ENCODE measurements around the gene HAPLN3.

The HAPLN3 gene

DNA sequence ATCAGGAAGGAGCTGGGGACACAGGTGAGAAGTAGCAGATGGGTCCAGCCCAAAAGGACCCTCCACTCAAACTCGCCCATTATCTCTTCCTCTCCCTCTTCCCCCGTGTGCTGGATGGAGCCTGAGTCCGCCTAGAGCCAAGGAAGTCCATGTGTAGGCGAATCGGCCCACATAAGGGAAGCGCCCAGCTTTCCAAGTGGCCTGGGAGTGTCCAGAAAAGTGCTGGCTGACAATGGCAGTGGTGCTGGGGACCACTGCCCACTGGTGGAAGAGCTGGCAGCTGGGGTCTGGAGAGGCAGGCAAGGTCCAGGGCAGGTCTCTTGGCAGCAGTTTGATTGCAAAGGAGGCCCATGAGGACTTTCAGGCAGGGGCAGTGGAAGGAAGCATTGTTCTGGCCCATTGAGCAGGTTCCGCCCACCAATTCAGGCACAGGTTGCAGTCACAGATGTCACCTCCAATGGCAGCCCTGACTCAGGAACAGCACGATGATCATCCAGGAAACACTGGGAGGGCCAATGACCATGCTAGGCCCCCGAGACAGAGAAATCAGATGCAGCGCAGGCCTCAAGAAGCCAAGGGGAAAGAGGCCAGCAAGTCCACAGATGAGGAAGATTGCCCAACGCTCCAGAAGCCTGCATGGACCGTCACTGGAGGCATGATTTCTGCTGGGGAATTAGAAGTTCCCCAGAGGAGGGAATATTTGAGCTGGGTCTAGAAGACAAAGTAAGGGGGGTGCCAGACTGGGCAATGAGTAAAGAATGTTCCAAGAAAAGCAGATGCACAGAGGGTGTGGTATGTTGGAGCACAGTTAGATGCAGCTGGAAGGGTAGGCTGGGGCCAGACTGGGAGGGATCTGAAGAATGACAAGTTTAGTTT is 14.8 kb upstream of the HAPLN3 start:
- no peak for DNase-seq (ENCODE audit: low read depth in 2 of 2)

DNA sequence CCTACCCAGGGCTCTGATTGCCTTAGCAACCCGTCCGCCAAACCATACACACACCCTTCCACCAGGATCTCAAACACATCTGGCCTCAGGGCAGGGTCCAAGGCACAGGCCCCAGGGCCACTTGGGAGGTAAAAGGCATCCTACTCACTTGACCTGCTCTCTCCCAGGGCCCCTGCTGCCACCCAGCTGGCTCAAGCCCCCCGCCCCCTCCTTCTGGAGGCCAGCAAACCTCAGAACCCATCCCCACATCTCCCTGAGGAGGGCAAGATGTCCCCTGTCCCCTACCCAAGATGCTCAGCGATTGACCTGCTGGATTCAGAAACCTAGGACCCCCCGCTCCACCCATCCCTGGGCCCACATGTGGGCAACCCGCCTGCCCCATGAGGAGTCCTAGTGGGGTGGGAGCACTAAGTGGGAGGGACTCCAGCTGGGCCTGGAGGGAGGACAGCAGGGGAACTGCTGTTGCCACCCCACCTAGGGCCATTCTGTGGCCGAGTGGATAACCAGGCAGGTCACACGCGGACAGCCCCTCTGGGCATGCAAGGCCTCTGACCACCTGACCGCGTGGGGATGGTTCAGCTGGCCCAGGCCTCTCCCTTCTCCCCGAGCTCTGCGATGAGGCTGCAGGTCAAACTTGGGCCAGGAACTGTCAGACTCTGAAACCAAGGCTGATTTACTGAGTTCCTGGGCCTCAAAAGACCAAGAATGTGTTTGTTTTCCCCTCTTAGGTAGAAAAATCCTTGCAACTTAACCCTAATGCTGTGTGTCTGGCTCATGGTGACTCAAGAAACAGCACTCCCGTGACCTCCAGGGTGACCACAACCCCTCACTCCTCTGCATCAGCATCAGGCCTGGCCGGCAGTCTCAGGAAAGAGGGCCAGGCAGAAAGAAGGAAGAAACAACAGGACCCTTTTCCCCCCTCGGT is 13.6 kb upstream of the HAPLN3 start:
- no peak for DNase-seq (ENCODE audit: low read depth in 2 of 2)

DNA sequence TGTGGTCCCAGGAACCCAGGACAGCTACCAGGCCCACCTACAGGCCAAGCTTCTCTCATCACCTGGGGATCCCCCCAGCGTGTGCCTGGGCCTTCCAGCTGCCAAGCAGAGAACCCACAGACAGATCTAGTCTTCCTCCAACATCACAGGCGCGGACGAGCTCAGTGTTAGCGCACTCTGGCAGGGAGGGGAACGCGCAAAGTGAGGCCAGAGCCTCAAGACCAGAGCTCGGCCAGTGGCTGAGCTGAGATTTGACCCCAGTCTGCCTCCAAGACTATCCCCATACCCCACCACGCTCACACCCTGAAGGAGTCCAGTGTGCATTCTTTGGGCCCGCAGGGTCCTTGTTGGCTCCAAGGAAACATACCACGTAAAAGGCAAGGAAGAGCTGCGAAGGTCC is 12.8 kb upstream of the HAPLN3 start:
- no peak for DNase-seq (ENCODE audit: low read depth in 2 of 2)

DNA sequence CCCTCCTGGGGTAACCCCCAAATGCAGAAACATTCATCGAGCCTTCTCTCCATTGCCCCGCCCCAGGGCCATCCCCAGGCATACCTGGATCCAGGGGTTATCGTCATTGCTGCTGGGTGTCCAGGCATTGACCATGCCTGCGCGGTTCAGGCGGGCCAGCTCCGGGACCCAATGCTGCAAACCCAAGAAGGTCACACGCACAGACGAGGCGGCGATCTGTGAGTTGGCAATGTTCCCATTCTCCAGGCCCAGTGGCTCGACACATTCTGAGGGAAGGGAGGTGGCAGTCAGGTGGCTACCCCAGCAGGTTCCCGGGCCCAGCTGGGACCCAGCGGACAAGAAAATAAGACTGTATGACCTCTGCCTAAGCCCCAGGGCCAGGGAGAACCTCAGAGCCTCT is 11.8 kb upstream of the HAPLN3 start:
- no peak for DNase-seq (ENCODE audit: low read depth in 2 of 2)

DNA sequence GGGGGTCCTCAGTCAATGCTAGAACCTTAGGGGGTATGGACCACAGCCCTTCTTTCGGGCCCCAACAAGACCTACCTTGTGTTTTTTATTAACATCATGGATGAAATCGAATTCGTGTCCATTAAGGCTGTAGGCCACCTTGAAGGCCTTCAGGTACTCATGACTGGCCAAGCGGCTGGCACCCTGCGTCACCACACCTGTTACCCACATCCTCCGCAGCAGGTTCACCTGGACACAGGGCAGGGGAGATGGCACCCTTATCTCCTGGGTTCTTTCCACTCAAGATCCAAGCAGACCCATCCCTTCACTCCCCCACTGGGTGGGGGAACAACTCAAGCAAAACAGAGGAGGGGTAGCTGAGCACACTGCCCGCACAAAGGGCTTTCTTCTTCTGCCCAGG is 11.2 kb upstream of the HAPLN3 start:
- DNase-seq (ENCODE audit: low read depth in 2 of 2): no peak

DNA sequence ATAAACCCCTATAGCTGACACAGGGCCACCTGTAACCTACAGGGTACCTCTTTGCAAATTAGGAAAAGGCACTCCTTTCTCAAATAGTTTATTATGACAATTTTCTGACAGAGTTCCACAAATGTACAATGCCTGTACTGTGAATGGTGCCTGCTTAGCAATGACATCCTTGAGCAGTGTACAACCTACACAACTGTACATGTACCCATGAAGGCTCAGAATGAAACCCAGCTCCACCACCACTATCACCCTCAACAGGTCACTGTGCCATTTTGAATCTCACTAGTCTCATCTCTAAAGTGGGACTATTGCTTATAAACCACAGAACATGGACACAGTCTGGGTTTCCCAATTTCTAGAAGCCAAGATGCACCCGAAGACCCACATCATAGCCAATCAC is 10.8 kb upstream of the HAPLN3 start:
- DNase-seq (ENCODE audit: low read depth in 2 of 2): no peak

DNA sequence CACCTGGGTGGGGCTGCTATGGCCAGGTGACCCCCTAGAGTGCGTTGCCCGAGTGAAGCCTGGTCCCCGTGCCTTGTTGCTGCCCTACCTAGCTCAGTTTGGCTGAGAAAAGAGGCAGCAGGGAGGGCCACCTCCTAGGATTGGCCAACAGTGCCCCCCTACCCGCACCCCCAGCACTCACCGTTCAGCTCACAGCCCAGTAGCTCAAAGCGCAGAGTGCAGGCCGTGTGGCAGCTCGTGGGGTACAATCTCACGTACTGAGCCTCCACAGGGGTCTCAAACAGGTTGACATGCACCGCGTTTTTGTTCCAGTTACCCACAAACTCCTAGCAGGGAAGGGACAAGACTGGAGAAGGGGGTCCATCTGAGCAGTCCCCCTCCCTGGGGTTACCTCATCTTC is 10.2 kb upstream of the HAPLN3 start:
- DNase-seq (ENCODE audit: low read depth in 2 of 2): no peak

DNA sequence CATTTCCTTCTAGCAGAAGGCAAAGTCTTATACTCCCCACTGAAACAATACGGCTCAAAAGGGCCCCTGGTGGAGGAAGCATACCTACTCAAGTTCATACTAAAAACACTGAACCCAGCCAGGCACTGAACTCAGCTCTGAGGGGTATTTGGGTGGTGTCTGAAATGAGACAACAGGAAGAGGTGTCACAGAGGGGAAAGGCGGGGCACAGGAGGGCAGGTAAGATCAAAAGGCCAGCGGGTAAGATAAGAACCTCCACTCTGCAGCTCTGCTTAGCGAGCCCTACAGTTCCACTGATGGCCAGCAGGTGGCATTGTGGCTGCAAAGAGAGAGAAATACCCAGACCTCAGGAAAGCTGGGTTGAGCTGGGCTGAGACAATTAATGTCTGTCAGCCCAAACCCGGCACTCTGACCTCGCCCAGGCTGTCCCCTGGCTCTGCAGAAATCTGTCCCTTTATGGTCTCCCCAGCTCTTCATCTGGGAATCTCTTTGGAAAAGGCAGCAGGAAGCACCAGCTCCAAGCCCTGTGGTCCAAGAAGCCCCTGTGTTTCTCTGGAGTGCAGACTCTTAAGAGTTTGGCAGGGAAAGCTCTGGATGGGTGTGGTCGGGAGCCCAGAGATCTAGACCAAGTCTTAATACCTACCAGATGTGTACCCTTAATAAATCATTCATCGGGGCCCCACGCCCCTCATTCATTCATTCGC is 9.4 kb upstream of the HAPLN3 start:
- peak; percentile 82 to 84 for DNase-seq (ENCODE audit: low read depth in 2 of 2)

DNA sequence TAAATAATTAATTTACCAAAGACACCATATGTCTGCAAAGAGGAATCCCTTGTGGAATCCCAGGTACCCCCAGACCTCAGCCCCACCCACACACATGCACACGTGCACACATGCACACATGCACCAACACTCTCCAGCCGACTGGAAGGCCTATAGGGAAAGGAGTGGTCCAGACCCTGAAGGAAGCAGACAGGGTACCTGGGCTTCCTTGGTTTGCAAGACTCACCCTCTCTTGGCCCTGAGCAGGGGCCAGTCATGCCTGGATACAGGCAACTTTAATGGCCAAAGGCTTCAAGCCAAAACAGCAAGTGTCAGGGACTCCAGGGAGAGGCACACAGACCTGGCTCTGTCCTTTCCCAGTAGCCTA is 8.9 kb upstream of the HAPLN3 start:
- DNase-seq (ENCODE audit: low read depth in 2 of 2): no peak

DNA sequence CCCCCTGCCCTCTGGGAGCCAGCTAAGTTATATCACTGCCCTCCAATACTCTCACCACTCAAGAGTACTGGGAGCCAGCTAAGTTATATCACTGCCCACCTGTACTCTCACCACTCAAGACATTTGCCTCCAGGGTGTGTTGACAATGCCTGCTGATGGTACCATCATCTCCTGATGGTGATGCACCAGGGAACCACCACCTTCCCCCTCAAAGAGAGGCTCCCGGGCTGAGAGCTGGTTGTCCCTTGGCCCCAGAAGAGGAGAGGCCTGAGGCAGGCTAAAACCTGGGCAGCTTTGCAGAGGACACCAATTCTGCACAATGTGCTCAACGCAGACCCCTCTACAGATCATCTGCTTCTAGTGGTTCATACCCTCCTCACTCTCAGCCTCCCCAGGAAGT is 7.5 kb upstream of the HAPLN3 start:
- DNase-seq (ENCODE audit: low read depth in 2 of 2): no peak

DNA sequence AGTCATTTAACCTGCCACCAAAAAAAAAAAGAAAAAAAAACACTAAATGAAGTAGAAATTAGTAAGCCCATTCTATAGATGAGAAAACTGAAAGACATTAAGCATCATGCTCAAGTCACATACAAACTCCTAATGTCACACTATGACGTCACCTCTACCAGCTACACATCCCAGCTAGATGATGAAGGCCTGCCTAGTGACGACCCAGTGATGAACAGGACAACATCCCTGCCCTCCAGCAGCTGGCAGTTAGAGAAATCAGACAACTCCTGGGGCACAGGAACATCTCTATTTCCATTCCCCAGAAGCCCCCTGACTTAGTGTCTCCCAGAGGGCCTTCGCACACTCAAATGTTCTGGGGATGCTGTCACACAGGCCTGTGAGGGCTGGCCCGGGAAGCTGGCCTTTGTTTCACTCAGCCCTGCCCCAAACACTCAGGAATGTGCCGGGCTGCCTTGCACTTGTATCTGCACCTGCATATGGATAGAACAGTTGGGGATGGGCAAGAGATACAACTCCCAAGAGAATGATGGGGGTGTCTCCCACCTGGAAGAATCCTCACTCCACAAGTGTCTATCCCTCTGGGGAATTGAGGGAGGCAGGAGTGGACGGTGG is 7.0 kb upstream of the HAPLN3 start:
- DNase-seq (ENCODE audit: low read depth in 2 of 2): no peak

DNA sequence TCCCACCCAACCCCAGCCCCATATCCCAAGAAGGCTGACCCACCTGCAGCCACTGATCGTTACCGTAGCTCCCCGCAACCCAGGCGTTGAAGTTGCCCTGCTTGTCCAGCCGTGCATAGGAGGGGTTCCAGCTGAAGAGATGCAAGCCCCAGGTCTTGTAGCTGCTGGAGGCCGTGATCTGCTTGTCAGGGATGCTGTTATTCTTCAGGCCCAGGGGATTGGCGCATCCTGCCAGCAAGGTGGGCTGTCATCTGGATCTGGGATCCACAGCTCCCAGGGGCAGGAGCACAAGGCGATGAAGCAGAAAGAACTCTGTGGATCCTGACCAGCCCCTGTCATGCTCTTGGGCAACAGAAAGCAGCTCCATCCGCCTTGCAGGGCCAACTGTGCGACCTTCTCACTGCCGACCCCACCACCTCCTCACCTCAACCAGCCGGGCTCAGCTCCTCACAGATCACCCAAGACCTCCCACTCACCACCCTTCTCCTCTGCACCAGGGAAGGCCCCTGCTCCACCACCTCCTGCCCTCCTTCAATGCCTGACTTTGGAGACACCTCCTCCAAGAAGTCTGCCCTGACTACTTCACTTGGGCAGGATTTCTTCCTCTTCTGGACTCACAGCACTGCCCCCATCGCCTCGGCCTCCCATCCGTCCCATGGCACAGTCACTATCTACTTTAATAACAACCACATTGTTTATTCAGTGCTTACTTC is 6.3 kb upstream of the HAPLN3 start:
- no peak for DNase-seq (ENCODE audit: low read depth in 2 of 2)

DNA sequence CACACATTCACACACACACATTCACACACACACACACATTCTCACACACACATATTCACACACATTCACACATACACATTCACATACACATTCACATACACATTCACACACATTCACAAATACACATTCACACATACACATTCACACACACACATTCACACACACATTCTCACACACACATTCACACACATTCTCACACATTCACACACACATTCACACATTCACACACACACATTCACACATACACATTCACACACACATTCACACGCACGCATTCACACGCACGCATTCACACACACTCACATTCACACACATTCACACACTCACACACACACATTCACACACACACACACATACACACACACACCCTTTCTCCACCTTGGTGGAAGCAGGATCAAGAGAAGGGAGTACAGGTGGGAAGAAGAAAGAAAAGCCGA is 5.7 kb upstream of the HAPLN3 start:
- no peak for DNase-seq (ENCODE audit: low read depth in 2 of 2)

DNA sequence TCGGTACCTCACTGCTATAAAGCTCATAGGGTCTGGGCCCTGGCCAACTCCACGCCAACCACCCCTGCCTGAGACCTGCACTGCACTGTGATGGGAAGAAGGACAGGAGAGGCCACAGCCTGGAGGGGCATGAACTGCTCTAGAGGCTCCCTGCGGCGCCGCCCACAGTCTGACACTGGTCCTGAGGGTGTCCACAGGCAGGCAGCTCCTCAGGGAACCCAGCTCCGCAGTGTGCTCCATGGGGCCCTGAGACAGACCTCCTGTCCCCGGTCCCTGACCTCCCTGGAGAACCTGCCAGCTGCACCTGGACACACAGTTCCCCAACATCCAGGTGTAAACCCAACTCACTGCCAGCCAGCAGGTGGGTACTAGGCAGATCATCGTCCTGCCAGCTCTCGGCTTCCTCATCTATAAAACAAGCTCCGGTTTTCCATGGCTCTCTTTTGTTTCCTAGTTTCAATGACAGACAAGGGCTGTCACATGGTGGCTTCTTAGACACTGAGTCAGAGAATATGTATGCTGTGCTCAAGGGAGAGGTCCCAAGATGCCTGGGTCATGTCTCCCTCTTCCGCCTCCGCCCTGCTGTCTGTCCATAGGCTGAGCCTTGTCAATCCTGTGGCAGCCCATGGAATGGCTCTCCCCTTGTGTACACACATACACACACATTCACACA is 5.1 kb upstream of the HAPLN3 start:
- no peak for DNase-seq (ENCODE audit: low read depth in 2 of 2)

DNA sequence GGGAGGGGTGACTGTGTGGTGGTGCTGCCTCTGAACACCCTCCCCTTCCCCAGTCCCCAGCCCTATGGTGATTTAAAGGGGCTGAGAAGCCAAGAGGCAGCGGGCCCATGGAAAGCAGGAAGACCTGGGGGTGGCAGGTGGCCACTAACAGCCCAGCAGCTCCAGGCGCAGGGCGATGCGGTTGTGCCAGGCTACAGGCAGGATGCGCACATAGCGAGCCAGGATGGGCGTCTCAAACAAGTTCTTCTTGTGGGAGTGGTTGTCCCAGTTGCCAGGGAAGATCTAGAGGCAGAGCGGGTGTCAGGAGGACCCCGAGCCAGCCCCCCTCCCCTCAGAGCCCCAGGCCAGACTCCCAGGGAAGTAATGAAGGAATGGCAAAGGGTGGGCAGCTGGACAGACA is 3.9 kb upstream of the HAPLN3 start:
- DNase-seq (ENCODE audit: low read depth in 2 of 2): no peak

DNA sequence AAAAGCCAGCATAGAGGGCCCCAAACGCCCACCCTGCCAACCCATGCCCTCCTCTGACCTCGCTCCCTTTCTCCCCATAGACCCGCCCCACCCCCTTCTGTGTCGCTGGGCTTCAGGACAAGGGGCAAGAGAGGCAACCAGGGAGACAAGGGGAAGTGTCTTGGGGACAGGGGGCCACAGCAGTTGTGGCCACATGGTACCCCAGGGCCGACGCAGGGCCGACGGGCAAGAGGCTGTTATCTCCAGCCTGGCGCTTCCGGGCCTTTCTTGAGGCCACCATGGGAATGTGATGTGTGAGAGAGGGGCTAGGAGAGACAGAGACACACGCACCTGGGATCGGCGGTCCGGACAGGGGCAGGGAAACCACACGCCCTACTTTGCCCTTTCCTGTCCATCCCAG is 3.4 kb upstream of the HAPLN3 start:
- DNase-seq (ENCODE audit: low read depth in 2 of 2): no peak

DNA sequence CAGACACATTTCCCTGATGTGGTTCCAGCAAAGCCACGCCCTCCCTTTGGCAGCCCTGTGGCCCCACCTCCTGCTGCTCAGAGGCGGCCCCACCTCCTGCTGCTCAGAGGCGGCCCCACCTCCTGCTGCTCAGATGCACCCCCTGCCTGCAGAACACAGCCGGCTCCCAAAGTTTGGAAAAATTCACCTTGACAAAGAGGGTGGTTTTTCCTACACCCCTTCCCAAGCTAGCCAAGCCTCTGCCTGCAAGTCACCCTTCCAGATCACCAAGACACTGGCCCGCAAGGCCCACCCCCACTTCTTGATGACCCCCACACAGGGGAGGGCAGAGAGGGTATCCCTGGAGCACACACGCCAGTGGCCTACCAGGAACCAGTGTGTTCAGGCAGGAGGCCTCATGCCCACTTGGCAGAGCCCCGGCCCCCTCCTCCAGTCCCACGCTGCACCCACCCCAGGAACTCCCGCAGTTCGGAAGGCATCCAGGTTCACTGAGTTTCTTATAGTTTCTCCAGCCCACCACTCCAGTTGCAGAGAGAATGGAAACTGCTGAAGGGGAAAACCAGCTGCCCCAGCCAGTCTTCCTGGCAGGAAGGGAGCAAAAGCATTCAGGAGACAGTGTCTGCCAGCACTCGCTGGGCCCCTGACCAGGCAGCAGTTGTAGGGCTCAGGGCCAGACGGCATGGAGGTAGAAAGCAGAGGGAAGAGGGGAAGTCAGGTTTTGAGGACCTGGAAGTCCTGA is 2.3 kb upstream of the HAPLN3 start:
- DNase-seq (ENCODE audit: low read depth in 2 of 2): peak; percentile 56 to 81

DNA sequence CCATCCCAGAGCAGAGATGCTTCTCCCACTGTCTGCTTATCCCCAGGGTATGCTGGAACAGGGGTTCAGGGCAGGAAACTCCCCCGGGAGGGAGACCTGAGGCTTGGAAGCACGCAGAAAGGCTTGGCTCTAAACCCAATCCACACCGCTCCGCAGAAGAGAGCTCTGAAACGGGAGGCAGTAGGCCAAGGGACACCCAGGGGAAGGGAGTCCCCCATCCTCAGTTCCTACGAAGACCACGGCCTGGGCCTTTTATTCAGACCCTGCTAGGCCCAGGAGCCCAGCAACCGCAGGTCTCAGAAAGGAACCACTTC is 1.8 kb upstream of the HAPLN3 start:
- DNase-seq (ENCODE audit: low read depth in 2 of 2): no peak

DNA sequence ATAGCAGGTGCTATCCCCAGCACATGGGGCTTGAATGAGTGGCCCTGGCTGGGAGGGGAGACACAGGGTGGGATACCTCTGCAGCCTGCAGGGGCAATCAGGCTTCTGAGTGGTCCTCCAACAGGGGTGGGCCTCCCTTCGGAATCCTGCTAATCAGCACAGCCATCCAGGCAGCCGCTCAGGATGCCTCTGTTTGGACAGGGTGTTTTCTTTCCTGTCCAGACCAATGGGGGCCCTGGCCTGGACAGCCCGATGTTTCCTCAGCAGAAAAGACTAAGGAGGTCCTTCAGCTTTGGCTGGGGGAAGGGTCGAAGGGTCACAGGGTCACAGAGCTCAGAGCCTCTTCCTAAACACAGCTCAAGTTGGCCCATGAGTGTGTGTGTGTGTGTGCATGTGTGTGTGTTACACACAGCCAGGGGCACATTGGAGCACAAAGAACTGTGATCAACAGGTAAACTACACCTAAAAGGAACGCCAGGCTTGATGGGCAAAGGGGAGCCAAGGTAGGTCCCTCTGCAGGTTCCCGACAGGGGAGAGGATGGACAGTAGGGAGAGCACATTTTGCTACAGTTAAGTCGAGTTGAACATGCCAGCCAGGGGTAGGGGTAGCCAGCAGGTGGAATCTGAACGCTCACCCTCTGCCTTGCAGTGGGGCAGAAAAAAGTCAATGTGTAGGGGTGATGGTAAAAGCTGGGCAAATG is 1.1 kb upstream of the HAPLN3 start:
- DNase-seq (ENCODE audit: low read depth in 2 of 2): no peak

All from activated CD4-positive, alpha-beta T cell treated with anti-CD3 and anti-CD28 coated beads for 24 hours (primary cell).